ENCODE data around the gene KCTD1. TPM values are rescaled to one million over a fixed set of nuclear protein-coding genes. Genes with fewer than 3 reads are reported as not detected.
"Not testable (repeated sequence)": the region's sequence is repeated elsewhere in the genome, so short reads cannot be mapped to it uniquely, and the experiment has no call there.

Gene KCTD1
- total RNA-seq, 2 experiments from 2014 or later = 3.2 to 4.2 TPM

DNA sequence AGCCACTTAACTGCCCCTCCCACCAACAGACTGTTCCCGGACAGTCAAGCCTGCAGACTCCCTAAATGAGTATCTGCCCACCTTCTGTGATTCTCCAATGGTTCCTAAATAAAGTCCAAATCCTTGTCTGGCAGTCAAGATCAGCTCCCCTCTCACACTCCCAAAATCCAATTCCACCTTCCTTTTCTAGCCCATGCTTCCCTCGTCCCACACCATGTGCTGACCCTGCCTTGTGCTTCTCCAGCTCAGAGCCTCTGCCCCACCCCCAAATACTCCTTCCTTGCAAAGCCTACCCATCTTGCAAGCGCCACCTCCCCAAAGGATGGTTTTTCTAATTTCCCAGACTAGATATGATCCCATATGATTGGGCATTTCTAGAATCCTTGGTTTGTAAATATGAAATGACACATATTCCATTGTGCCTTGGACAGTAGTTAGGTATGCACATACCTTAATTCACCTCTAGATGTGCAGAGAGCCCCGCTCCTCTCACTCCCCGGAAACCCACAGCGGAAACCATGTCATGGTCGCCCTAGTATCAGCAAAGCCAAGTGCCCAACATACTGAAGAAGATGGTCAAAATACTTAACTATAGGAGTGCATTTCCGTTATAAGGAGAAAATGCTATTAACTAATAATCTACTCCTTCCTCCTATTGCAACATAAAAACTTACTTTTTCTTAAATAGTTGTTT is 97.2 kb downstream of the KCTD1 start:
- DNase-seq (no peak), ATAC-seq (no peak)
- intact Hi-C loops (cut with DNase I, micrococcal nuclease) = no loop called here
- ChIA-PET CTCF (no interaction called here), POLR2A (interaction anchor here (0.9 kb wide), 1 partner anchor 10 kb away, joined by 6 read pairs; no protein-coding TSS in a partner anchor)
- H3K27ac Mint-ChIP-seq = no peak overlapping the region
- H3K4me3 Mint-ChIP-seq = no peak overlapping the region
- H3K4me1 Mint-ChIP-seq = no peaks in the 10 kb centered on the region
- peaks cover 6% of the 10 kb centered on the region for H3K27me3 Mint-ChIP-seq
- H3K9me3 Mint-ChIP-seq (ENCODE audit: low read depth) = no peaks in the 10 kb centered on the region
- no peaks in the 10 kb centered on the region for H3K36me3 Mint-ChIP-seq (ENCODE audit: low read depth)

DNA sequence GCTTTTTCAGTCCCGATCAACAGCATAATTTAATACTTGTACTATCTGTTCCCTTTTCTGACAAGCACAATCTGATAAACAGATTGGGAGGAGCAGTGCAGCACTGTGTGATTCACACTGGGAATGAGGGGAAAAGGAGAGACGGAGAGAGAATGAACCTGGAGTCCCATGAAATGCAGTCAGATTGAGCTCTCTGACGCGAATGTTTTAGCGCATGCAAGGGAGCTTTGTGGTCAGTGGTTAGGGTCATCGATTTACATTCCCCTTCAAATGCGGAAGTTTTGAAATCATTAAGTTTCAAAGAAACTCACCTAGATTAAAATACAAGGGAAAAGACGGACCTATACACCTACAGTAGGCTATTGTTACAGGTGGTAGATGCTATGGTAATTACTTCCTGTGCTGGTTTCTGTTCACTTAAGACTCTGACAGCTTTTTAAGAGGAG is 99.6 kb downstream of the KCTD1 start:
- DNase-seq = no peak
- Mint-ChIP-seq H3K9me3 (ENCODE audit: low read depth) (no peaks in the 10 kb centered on the region), H3K4me3 (no peak overlapping the region), H3K36me3 (ENCODE audit: low read depth) (no peaks in the 10 kb centered on the region), H3K27me3 (peaks cover 12% of the 10 kb centered on the region), H3K27ac (no peak overlapping the region), H3K4me1 (no peaks in the 10 kb centered on the region)
- ChIA-PET POLR2A (no interaction called here), CTCF (no interaction called here)
- intact Hi-C loops (cut with DNase I, micrococcal nuclease) = no loop called here
- ATAC-seq = no peak

DNA sequence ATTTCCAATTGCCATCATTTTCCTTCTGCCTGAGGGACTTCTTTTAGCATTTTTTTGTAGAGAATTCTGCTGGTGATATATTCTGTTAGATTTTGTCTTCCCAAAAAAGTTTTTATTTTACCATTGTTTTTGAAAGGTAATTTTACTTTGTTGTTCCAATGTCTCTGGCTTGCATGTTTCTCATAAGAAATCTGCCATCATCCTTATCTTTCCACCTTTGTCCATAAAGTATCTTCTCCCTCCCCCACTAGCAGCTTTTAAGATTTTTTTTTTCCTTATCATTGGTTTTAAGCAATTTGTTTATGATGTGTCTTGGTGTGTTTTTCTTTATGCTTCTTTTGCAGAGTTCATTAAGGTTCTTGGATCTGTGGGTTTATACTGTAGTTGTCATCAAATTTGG is 104.5 kb downstream of the KCTD1 start:
- POLR2A ChIA-PET = no interaction called here
- peaks cover 9% of the 10 kb centered on the region for H3K27me3 Mint-ChIP-seq
- no peak overlapping the region for H3K4me3 Mint-ChIP-seq
- intact Hi-C loops (cut with DNase I, micrococcal nuclease) = no loop called here
- no peaks in the 10 kb centered on the region for H3K36me3 Mint-ChIP-seq (ENCODE audit: low read depth)
- ATAC-seq = no peak
- CTCF ChIA-PET = interaction anchor here (0.8 kb wide), 1 partner anchor 130 kb away, joined by 4 read pairs; no protein-coding TSS in a partner anchor
- no peaks in the 10 kb centered on the region for H3K9me3 Mint-ChIP-seq (ENCODE audit: low read depth)
- H3K27ac Mint-ChIP-seq = no peak overlapping the region
- no peak for DNase-seq
- no peaks in the 10 kb centered on the region for H3K4me1 Mint-ChIP-seq

DNA sequence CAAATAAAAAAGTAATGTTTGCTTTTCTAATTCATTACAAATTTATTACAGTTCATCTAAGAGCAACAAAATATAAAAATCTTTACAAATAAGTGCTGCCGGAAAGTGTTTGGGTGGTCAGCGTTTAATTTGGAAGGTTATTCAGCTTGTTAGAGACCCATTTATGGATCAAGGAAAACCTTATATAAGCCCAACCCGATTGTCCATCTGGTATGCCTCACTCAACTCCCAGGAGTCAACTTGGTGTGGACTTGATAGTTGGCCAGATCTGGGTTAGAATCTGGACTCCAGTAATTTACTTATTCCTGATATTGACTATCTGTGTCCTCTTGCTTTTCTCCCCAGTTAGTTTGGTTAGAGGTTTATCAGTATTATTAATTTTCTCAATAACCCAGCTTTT is 106.2 kb downstream of the KCTD1 start:
- Mint-ChIP-seq H3K9me3 (ENCODE audit: low read depth) (no peaks in the 10 kb centered on the region), H3K27ac (no peak overlapping the region), H3K4me1 (no peaks in the 10 kb centered on the region), H3K36me3 (ENCODE audit: low read depth) (no peaks in the 10 kb centered on the region), H3K27me3 (peaks cover 12% of the 10 kb centered on the region), H3K4me3 (no peak overlapping the region)
- POLR2A ChIA-PET = no interaction called here
- intact Hi-C loops (cut with DNase I, micrococcal nuclease) = no loop called here
- CTCF ChIA-PET = no interaction called here
- no peak for ATAC-seq
- DNase-seq = no peak

DNA sequence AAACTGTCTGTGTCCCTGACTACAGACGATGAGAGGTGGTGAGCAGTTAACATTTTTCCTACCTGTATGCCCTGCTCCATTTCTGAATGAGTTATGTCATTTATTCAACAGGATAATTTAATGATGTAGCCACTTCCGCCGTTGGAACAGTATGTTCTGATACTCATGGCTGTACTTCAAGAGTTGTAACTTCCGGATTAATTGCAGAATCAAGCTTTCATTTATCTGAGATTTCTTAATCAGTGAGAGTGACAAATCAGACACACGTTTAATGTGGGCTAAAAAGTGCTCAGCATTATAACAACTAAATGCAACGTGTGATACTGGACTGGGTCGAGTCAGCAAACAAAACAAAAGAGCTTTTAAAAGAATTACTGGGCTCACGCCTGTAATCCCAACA is 107.7 kb downstream of the KCTD1 start:
- ATAC-seq (no peak), DNase-seq (no peak)
- Mint-ChIP-seq H3K27ac (no peak overlapping the region), H3K4me3 (no peak overlapping the region), H3K4me1 (no peaks in the 10 kb centered on the region), H3K36me3 (ENCODE audit: low read depth) (no peaks in the 10 kb centered on the region), H3K9me3 (ENCODE audit: low read depth) (no peaks in the 10 kb centered on the region), H3K27me3 (peaks cover 10% of the 10 kb centered on the region)
- POLR2A ChIA-PET = interaction anchor here (0.9 kb wide), 1 partner anchor 10 kb away, joined by 6 read pairs; no protein-coding TSS in a partner anchor
- intact Hi-C loops (cut with DNase I, micrococcal nuclease) = no loop called here
- CTCF ChIA-PET = interaction anchor here (1.1 to 1.2 kb wide), 2 partner anchors 30 to 57 kb away, joined by 3 to 4 read pairs; no protein-coding TSS in a partner anchor

DNA sequence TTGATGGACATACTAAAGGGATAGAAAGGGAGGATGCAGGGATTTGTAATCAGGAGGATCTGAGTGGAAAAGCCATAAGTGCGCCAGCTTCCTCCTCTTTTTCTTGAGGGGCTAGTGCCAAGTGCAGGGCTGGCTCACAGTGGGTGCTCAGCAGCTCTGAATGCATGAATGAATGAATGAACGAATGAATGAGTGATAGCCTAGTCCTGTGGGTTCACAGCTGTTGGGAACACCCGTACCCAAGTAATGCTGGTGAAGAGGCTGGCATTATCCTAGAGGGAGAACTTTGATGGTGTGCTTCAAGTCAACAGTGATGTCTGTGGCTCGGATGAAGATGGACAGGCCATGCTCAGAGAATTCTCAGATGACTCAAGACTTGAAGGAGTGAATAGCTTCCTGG is 108.8 kb downstream of the KCTD1 start:
- ChIA-PET POLR2A (no interaction called here), CTCF (interaction anchor here (1.2 to 1.7 kb wide), 2 partner anchors 29 to 55 kb away, joined by 4 to 6 read pairs; no protein-coding TSS in a partner anchor)
- intact Hi-C loops (cut with DNase I, micrococcal nuclease) = no loop called here
- Mint-ChIP-seq H3K4me1 (no peaks in the 10 kb centered on the region), H3K36me3 (ENCODE audit: low read depth) (no peaks in the 10 kb centered on the region), H3K9me3 (ENCODE audit: low read depth) (no peaks in the 10 kb centered on the region), H3K27me3 (peaks cover 5% of the 10 kb centered on the region), H3K27ac (no peak overlapping the region), H3K4me3 (no peak overlapping the region)
- ATAC-seq (no peak), DNase-seq (no peak)

DNA sequence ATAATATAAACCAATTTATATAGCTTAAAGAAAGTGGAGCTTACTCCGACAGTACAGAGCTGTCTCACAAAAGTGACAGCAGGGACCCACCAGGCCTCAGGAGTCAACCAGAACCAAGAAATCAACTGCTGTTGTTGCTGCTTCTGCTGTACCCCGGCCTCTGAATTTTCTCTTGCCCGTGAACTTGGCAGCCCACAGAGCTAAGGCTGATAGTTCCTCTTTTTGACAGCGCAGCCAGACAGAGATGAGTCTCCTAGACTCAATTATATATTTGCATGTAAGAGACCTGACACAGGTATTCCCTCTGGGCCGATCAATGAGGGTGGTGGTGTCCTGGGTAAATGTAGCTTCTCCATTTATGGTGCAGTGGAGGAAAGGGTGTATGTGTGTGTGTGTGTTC is 109.4 kb downstream of the KCTD1 start:
- no peaks in the 10 kb centered on the region for H3K9me3 Mint-ChIP-seq (ENCODE audit: low read depth)
- H3K4me3 Mint-ChIP-seq = no peak overlapping the region
- H3K27me3 Mint-ChIP-seq = peaks cover 5% of the 10 kb centered on the region
- H3K27ac Mint-ChIP-seq = no peak overlapping the region
- DNase-seq (no peak), ATAC-seq (no peak)
- CTCF ChIA-PET = interaction anchor here (1.7 kb wide), 1 partner anchor 55 kb away, joined by 6 read pairs; no protein-coding TSS in a partner anchor
- POLR2A ChIA-PET = no interaction called here
- no peaks in the 10 kb centered on the region for H3K36me3 Mint-ChIP-seq (ENCODE audit: low read depth)
- intact Hi-C loops (cut with DNase I, micrococcal nuclease) = no loop called here
- no peaks in the 10 kb centered on the region for H3K4me1 Mint-ChIP-seq

DNA sequence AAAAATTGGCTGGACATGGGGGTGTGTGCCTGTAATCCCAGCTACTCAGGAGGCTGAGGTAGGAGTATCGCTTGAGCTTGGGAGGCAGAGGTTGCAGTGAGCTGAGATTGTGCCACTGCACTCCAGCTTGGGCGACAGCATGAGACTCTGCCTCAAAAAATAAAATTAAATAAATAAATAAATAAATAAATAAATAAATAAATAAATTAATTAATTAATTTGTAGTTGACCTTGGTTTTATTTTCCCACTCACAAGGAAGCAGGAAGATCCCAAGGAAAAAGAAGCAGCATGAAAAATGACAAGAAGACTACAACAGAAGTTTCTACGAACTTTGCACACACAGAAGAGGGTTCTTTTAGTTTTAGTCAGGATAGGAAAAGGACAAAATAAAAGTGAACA is 110.7 kb downstream of the KCTD1 start:
- CTCF ChIA-PET = interaction anchor here (1.1 to 1.4 kb wide), 2 partner anchors 54 to 55 kb away, joined by 3 read pairs; no protein-coding TSS in a partner anchor
- not testable (repeated sequence) for H3K27me3 Mint-ChIP-seq

DNA sequence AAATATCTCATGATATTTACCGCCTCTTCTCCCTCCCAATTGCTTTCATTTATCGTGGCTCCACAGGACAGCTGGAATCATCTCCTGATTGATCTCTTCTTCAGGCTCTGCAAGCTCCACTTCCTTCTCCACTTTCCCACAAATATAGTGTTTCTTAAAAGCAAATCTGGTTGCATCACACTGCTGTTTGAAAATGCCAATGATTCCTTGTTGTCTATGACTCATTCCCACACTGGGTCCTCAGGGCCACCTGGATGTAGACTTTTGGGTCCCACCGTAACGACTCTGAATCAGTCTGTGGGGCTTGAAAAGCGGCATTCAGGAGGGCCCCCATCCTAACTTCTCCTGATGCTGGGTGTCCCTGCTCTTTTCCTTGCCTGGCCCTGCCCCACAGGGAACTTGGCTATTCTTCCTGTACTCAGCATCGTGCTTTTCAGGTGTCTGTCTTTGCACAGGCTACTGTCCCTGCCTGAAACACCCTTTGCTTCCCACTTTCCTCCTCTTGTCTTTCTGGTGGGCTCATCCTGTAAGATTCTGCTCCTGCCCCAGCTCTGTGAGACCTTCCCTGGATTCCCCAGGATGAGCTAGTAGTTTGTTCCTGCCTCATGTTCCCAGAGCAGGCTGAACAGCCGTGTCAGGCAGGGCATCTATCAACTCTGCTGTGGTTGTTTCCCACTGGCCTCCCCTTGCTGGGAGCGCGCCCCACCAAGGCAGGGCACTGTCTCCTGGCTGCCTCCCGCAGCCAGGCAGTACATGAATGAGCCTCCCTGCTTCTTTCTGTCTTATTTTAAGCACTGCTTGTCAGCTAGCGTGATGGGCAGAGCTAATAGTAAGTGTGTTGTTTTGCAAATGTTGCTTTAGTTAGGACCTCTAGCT is 111.9 kb downstream of the KCTD1 start:
- CTCF ChIA-PET = interaction anchor here (1.1 to 1.4 kb wide), 2 partner anchors 53 to 54 kb away, joined by 3 read pairs; no protein-coding TSS in a partner anchor

More for the DNA sequence above, 110.7 kb downstream of the KCTD1 start:
- ATAC-seq; H3K27ac Mint-ChIP-seq; H3K9me3 Mint-ChIP-seq (ENCODE audit: low read depth); intact Hi-C loops (cut with DNase I, micrococcal nuclease); H3K4me3 Mint-ChIP-seq; H3K36me3 Mint-ChIP-seq (ENCODE audit: low read depth); DNase-seq; H3K4me1 Mint-ChIP-seq; POLR2A ChIA-PET: not testable (repeated sequence)

DNA sequence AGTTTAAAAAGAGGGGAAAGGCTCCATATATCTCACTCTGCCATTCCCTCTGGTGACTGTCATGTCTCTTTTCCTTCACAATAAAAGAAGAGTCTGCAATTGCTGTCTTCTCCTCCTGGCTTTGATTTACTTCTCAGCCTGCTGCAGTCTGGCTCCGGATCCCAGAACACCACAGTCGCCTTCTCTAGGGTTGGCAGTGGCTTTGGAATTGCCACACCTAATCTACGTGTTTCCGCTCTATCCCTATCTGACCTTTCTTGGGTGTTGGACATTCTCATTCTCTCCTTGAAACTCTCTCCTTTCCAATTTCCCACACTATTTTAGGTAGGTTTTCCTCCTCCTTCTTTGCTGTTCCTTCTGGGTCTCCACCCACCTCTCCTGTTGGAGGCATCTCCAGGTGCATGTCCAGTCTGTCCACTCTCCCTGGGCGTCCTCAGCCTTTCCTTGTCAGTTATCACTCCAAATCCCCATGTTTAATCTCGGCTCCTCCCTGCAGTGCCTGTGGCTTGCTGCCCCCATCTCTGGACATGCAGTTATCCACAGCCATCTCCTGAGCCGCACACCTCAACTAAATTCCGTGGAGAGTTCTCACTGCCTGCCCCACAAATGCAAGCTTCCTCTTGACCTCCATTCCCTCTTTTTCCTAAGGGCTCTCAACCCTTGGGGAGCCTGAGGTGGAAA is 112.8 kb downstream of the KCTD1 start:
- ATAC-seq = no peak
- intact Hi-C loops (cut with DNase I, micrococcal nuclease) = no loop called here
- POLR2A ChIA-PET = no interaction called here

More for the DNA sequence above, 111.9 kb downstream of the KCTD1 start:
- Mint-ChIP-seq H3K27ac (no peak overlapping the region), H3K9me3 (ENCODE audit: low read depth) (no peaks in the 10 kb centered on the region), H3K4me1 (no peaks in the 10 kb centered on the region), H3K27me3 (peaks cover 8% of the 10 kb centered on the region), H3K36me3 (ENCODE audit: low read depth) (no peaks in the 10 kb centered on the region), H3K4me3 (no peak overlapping the region)
- POLR2A ChIA-PET = no interaction called here
- ATAC-seq (no peak), DNase-seq (no peak)
- intact Hi-C loops (cut with DNase I, micrococcal nuclease) = no loop called here

DNA sequence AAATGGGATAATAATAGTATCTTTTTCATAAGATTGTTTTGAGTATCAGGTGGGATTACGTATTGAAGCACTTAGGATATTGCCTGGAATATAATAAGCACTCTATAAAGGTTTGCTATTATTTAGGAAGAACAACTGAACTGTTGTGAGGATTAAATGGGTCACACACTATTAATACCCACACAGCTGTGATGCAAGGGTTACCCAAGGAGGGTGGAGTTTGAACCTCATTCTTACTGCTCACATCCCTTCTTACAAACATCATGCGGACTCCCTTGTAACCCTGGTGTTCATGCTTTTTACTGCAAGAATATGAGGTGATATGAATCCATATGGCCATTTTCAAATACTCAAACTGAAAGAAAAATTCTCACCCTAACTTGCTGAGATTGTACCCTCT is 113.5 kb downstream of the KCTD1 start:
- DNase-seq (no peak), ATAC-seq (no peak)
- Mint-ChIP-seq H3K4me1 (no peaks in the 10 kb centered on the region), H3K36me3 (ENCODE audit: low read depth) (no peaks in the 10 kb centered on the region), H3K4me3 (no peak overlapping the region), H3K27ac (no peak overlapping the region), H3K9me3 (ENCODE audit: low read depth) (peaks cover 1% of the 10 kb centered on the region), H3K27me3 (peaks cover 8% of the 10 kb centered on the region)
- intact Hi-C loops (cut with DNase I, micrococcal nuclease) = no loop called here
- ChIA-PET POLR2A (no interaction called here), CTCF (no interaction called here)

More for the DNA sequence above, 112.8 kb downstream of the KCTD1 start:
- Mint-ChIP-seq H3K4me1 (no peaks in the 10 kb centered on the region), H3K4me3 (no peak overlapping the region), H3K27ac (no peak overlapping the region), H3K36me3 (ENCODE audit: low read depth) (no peaks in the 10 kb centered on the region), H3K9me3 (ENCODE audit: low read depth) (no peaks in the 10 kb centered on the region), H3K27me3 (peaks cover 8% of the 10 kb centered on the region)
- CTCF ChIA-PET = no interaction called here
- DNase-seq = no peak
